NCI-H2107 (cell line): ENCODE measurements around the gene SPNS3.

Experiments used
- DNase-seq: peaks from one replicate; lab custom pipeline; 2025; lab: John Stamatoyannopoulos, UW

The SPNS3 gene, protein sequence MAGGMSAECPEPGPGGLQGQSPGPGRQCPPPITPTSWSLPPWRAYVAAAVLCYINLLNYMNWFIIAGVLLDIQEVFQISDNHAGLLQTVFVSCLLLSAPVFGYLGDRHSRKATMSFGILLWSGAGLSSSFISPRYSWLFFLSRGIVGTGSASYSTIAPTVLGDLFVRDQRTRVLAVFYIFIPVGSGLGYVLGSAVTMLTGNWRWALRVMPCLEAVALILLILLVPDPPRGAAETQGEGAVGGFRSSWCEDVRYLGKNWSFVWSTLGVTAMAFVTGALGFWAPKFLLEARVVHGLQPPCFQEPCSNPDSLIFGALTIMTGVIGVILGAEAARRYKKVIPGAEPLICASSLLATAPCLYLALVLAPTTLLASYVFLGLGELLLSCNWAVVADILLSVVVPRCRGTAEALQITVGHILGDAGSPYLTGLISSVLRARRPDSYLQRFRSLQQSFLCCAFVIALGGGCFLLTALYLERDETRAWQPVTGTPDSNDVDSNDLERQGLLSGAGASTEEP

DNA sequence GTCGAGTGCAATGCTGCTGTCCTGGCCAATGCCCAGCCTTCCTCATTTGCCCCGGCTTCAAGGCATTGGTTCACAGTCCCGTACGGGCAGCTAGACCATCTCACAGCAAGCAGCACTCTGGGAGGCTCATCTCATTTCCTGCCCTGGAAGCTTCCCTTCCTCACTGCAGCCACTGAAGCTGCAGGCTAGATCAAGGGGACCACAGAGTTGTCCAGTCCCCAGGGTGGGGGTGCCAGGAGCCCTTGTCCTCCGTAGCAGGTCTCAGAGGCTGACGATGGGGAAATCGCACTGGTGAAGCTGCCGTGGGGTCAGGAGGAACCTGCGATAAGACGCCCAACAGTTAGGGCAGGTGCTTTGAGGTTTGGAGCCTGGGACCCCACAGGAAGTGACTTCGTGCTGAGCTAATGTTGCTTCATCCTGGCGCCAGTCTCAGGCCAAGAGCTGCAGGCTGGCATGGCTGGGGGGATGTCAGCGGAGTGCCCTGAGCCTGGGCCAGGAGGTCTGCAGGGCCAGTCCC lies at the start of gene SPNS3:
TSS of gene SPNS3 (plus strand) at position 426 of the 517 bp plus-strand sequence. CDS start at position 454, 28 bp downstream.
- DNase-seq: no peak

DNA sequence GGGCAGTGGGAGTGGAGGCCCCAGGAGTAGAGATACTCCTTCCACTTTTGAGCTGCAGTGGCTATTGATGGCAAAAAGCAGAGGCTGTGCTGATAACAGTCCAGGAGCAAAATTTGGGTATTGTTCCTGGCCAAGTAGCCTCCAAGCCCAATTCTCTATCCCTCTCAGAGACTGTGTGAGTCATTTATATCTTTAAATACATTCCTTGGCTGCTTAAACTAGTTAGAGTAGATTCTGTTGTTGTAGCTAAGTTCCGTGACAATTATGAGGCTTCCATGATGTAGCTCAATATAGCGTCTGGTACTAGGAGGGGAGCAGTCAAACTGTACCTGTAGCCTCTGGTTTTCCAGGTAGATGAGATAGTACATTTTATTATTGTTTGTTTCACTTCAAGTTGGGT lies 47.3 kb upstream of the SPNS3 start:
- no peak for DNase-seq

DNA sequence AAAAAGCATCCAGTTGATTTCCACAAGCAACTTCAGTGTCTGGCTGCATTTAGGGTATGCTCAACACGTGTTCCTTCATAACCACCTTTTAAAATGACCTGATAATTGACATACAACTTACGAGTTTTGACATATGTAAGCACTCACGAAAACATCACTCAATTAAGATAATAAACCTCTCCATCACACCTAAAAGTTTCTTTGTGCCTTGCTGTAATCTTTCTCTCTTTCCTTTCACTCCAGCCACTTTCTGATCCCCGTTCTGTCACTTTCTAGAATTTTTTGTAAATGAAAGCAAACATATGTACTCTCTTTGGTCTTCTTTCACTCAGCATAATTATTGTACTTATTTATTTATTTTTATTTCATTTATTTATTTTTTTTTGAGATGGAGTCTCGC lies 46.6 kb upstream of the SPNS3 start:
- no peak for DNase-seq

DNA sequence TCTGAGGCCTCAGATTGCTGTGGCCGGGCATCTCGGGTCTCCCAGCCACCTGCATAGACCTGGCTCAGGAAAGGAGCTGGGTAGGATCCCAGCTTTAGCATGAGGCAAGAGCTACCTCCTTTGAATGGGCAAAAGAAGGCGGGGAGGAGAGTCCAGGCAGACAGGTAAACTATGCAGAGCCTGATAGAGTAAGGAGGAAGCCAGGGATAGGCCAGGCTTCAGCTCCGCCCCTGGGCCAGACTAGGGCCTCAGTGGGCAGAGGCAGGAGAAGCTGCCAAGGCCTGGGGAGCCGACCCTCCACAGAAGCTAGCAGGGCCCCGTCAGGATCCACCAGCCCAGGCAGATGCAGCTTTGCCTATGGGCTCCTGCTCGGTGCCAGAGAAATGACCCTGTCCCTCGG lies 44.7 kb upstream of the SPNS3 start:
- no peak for DNase-seq

DNA sequence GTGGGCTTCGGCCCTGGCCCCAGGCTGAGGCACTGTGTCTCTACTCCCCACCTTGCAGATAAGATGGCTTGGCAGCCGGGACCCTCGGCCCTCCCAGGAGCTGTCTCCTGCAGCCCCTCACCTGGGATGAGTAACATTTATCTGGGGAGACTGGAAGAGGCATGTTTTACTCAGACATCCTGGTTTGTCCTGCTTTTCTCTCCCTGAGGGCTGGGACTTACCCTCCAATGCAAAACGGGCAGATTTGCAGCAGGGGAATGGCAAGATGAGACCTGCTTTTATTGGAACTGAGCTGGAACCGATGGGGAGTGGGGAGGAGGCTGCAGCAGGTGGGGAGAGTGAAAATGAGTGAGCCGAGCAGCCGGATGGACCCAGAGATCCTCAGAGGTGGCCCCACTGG lies 39.9 kb upstream of the SPNS3 start:
- no peak for DNase-seq

DNA sequence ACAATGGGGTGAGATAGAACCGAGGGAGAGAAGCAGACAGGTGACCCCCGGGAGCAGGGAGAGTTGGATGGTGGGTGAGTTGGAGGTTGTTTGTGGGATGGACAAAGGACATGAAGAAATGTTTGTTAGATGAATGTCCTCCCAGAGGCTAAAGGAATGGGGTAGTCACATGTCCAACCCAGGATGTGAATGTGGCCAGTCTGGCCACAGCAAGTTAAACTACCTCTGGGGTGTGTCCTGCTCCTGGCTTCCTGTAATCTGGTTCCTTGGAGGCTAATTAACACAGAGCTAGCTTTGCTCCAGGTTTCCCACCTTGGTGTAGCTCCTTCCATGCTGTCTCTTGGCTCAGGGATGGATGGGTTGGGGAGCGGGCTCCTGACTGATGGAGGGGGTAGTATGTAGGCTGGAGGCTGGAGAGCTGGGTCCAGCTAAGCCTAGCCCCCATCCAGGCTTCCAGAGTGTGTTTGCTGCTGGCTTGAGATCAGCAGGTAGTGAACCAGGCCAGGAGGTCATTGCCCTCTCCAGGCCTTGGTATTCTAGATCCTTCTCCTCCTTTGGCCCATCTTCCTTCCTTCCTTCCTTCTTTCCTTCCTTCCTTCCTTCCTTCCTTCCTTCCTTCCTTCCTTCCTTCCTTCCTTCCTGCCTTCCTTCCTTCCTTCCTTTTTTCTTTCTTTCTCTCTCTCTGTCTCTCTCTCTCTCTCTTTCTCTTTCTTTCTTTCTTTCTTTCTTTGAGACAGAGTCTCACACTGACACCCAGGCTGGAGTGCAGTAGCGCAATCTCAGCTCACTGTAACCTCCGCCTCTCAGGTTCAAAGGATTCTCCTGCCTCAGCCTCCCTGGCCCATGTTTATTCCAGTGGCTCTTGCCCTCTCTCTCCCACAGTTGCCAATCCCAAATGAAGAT lies 39.3 kb upstream of the SPNS3 start:
- DNase-seq: no peak

DNA sequence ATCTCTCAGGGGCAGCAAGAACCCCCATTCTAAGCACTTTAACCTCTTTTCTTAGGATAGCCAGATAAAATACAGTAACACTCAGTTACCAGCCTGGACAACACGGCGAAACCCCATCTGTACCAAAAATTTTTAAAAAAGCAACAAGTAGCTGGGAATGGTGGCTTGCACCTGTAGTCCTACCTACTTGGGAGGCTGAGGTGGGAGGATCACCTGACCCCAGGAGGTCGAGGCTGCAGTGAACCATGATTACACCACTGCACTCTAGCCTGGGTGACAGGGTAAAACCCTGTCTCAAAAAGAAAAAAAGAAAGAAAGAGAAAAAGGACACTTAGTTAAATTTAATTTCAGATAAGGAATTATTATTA lies 38.6 kb upstream of the SPNS3 start:
- no peak for DNase-seq

DNA sequence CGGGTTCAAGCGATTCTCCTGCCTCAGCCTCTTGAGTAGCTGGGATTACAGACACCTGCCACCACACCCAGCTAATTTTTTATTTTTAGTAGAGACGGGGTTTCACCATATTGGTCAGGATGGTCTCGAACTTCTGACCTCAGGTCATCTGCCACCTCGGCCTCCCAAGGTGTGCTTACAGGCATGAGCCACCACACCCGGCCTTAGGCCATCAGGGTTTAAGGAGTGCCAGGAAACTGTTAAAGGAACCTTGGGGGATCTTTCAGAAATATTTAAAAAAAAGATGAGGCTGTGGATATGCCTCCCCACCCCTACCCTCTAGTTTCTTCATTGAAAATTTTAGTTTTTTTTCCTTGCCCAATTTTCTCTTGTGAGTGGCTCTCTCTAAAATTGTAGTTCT lies 35.9 kb upstream of the SPNS3 start:
- DNase-seq: no peak

DNA sequence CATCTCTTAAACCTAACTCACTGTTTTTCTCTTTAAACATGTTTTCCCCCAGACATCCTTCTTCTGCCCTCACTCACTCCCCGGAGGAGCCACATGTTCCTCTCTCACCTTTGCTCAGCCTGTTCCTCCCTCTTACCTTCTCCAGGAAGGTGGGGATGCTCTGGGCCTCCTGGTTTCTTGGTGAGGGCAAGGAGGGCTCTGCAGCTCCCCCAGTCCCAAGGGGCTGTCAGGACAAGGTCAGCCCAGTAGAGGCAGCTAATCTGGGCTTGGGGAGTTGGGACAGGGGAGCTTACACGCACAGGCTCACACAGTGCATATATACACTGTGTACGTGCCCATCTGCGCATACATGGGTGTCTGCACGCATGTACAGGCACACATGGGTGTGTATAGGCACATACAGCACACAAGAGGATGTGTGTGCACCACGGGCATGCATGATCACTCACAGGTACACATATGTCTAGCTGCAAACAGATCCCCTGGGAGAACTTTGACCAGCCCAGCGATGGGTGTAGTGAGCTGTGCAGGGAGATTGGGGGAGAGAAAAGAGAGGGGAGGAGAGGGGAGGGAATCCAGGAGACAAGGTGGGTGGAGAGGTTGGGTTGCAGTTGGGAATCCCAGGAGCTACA lies 28.6 kb upstream of the SPNS3 start:
- no peak for DNase-seq

DNA sequence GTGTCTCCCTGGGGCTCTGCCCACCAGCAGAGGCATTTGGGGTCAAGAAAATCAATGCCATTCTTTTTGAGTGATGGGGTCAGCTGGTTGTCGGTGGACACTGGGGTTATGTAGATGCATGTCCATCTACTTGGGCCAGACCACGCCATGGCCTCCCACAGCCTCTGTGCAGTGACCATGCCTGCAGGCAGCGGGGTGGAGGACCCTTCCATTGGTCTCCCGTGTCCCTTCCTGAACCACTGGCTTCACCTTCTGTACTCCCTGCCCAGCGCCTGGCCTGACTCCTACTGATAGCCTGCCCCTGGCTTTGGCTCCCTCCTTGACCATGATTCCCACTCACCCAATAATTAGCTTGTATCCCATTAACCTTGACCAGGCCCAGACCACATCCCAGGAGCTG lies 28.0 kb upstream of the SPNS3 start:
- no peak for DNase-seq

DNA sequence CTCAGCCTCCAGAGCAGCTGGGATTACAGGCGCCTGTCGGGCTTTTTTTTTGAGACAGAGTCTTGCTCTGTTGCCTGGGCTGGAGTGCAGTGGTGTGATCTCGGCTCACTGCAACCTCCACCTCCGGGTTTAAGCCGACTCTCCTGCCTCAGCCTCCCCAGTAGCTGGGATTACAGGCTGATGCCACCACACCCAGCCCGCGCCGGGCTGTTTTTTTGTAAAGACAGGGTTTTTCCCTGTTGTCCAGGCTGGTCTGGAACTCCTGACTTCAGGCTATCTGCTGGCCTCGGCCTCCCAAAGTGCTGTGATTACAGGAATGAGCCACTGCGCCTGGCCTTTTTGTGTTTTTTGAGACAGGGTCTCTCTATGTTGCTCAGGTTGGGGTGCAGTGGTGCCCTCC lies 27.4 kb upstream of the SPNS3 start:
- no peak for DNase-seq

DNA sequence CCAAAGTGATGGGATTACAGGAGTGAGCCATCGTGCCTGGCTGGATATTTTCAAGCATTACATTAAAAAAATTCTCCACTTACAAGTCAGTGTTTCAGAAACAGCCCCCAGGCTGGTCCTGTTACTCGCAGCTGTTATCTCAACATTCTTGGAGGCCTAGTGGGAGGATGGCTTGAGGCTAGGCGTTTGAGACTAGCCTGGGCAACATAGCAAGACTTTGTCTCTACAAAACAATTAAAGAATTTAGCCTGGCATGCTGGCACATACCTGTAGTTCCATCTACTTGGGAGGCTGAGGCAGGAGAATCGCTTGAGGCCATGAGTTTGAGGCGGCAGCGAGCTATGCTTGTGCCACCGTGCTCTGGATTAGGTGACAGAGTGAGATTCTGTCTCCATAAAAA lies 26.5 kb upstream of the SPNS3 start:
- no peak for DNase-seq

DNA sequence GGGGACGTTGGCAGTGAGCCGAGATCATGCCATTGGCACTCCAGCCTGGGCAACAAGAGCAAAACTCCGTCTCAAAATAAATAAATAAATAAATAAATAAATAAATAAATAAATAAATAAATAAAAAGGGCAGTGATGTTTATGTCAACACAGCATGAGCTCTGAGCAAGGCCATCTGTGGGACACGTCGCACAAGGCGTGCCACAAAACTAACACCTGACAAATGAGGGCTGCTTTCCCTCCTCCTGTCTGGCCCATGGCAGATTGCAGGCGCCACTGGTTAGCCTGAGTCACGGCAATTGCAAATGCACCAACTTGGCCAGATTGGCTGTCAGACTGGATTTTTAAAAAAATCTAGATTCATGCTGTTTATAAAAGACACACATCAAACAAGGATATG lies 25.9 kb upstream of the SPNS3 start:
- DNase-seq: no peak

DNA sequence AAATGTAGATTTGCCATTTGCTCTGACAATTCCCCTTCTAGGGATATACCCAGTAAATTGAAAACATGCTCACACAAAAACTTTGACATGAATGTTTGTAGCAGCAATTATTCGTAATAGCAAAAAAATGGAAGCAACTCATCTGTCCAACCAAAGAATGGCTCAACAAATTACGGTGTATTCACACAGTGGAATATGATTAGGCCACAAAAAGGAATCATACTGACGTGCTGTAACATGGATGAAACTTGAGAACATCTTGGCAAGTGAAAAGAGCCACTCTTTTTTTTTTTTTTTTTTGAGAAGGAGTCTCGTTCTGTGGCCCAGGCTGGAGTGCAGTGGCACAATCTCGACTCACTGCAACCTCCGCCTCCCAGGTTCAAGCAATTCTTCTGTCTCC lies 24.1 kb upstream of the SPNS3 start:
- DNase-seq: no peak

DNA sequence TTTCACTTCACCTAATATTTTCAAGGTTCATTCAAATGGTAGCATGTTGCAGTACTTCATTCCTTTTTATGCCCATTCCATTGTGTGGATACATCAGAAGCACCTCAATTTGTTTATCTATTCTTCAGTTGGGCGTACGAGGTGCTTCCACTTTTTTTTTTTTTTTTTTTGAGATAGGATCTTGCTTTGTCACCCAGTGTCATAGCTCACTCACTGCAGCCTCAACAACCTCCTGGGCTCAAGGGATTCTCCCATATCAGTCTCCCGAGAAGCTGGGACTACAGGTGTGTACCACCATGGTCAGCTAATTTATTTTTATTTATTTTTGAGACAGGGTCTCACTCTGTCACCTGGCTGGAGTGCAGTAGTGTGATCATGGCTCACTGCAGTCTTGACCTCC lies 22.5 kb upstream of the SPNS3 start:
- no peak for DNase-seq

DNA sequence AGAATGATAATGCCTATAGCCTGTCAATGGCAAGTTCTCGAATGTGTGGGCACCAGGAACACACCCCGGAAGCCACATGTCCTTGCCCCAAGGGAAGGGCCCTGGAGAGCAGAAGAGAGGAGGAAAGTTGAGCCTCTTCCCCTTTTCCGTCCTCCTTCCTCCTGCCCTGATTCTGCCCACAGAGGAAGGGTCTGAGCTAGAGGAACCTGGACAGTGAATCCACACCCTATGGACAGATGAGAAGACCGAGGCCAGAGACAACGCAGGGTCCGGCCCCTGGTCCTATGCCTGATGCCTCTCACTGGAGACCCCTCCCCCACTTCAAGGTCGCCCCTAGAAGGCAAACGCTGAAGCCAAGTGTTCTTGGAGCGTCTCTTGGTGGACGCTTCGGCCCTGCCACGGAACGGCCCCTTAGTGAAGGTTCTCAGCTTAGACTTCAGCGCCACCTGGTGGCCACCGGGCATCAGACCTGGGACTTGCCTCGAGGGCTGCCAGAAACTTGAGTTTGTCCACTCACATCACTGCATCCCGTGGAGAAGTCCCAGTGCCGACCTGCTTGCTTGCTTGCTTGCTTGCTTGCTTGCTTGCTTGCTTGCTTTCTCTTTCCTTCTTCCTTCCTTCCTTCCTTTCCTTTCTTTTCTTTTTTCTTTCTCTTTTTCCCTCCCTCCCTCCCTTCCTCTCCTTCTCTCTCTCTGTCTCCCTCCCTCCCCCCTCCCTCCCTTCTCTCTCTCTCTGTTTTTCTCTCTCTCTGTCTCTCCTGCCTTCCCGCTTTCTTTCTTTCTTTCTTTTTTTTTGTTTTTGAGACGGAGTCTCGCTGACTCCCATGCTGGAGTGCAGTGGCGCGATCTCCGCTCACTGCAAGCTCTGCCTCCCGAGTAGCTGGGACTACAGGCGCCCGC lies 20.6 kb upstream of the SPNS3 start:
- DNase-seq: peak; percentile 65

DNA sequence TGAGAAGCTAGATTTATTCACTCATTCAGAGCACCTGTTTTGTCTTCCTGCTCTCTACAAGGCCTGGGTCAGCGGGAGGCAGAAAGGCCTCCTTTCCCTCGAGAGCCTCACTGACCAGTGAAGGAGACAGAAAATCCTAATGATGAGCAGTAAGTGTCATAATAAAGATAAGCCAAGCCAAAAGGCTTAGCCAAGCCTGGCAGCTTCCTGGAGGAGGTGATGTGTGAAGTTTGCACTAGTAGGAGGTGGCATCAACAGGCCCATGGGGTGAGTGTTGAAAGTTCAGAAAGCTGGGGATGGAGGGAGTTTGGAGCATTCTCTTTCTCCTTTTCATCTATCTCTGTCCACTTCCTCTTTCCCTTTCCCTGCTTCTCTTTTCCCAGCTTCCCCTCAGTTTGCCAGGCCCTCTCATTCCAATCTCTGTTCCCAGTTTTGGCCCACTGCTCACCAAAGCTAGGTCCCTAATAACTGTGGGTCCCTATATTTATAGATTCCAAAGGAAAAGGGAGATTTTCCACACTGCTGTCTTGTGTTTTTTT lies 16.5 kb upstream of the SPNS3 start:
- DNase-seq: no peak

DNA sequence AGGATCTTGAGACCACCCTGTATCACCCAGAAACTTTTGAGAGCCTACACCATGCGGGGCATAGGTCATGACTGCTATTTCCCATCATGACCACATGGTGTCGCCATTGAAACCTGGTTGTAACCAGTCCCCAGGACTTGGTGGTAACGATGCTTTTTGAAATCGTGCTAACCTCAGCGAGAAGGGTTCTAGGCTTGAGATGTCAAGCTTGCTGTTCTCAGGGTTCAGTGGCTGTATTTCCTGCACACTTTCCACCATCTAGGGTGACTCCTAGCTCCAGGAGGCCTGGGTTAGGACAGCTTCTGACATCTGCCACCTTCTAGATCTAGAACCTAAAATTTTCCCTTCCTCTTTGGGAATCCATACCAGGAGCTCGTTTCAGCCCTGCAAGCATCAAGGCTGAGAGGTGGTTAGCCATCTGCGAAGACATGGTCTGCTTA lies 13.0 kb upstream of the SPNS3 start:
- no peak for DNase-seq

DNA sequence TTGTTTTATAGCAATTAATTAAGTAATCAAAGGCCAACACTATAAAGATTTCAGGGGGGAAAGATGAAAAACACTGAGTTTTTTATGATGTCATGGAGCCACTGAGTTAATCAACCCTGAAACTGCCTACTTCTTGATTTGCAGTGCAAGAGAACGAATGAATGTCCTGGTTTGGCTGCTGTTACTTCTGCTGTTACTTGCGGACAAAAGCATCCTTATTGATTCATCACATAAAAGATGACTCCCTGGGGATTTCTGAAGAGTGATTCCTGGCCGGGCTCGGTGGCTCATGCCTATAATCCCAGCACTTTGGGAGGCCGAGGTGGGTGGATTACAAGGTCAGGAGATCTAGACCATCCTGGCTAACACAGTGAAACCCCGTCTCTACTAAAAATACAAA lies 10.9 kb upstream of the SPNS3 start:
- DNase-seq: no peak

DNA sequence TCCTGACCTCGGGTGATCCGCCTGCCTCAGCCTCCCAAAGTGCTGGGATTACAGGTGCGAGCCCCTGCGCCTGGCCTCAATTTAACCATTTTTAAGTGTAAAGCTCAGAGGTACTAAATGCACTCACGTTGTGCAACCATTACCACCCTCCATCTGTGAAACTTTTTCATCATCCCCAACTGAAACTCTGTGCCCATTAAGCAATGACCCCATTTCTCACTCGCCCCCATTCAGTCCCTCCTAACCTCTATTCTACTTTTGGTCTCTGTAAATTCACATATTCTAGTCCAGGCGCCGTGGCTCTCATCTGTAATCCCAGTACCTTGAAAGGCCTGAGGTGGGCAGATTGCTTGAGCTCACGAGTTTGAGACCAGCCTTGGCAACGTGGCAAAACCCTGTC lies 8.3 kb upstream of the SPNS3 start:
- DNase-seq: no peak
